H1 (cell line): ENCODE data around the gene PRKCA. TPM values are rescaled to one million over a fixed set of nuclear protein-coding genes. Genes with fewer than 3 reads are reported as not detected.

Source experiments
- CTCF ChIA-PET: fragments of 300-600 bp; sonication (Branson Sonifier 250); formaldehyde crosslinking; loops from one replicate; lab custom pipeline; 2021; ENCODE audit not compliant: partially characterized antibody; lab: Charles Lee
- POLR2A ChIA-PET: fragments of 300-600 bp; sonication (Branson Sonifier 250); formaldehyde crosslinking; loops from one replicate; lab custom pipeline; 2021; ENCODE audit warnings: inconsistent platforms; ENCODE audit not compliant: partially characterized antibody; lab: Charles Lee
- DNase-seq, 2 experiments: peaks; one replicate each; pipeline versions ENCODE4 v3.0.0 to v3.0.0-alpha.2; 2010 to 2022; ENCODE audit warnings: low spot score in 2 of 2, low read depth in 1 of 2, mixed read lengths in 1 of 2
- FAIRE-seq: peaks from 2 replicates; lab custom pipeline; 2011; peaks lifted over from hg19 to GRCh38; lab: Jason Lieb, UNC
- H2AFZ ChIP-seq: 2 replicates; pipeline ENCODE4 v1.8.1; 2012; ENCODE audit warnings: low read length, inconsistent platforms
- H2AK5ac ChIP-seq: 2 replicates; pipeline ENCODE4 v1.6.1; 2013; ENCODE audit warnings: low read depth, low read length
- H2BK120ac ChIP-seq: replicated peaks from 2 replicates; pipeline ENCODE3; 2013; ENCODE audit warnings: low read depth, low read length, inconsistent platforms
- H2BK12ac ChIP-seq: 2 replicates; pipeline ENCODE4 v1.6.1; 2013; ENCODE audit warnings: low read depth, low read length
- H2BK15ac ChIP-seq: 2 replicates; pipeline ENCODE4 v1.6.1; 2013; ENCODE audit warnings: low read length
- H2BK20ac ChIP-seq: 2 replicates; pipeline ENCODE4 v1.6.1; 2013; ENCODE audit warnings: low read length
- H2BK5ac ChIP-seq: 2 replicates; pipeline ENCODE4 v1.6.1; 2013; ENCODE audit warnings: low read depth, low read length
- H3K14ac ChIP-seq: 2 replicates; pipeline ENCODE4 v1.6.1; 2013; ENCODE audit warnings: inconsistent platforms; ENCODE audit not compliant: insufficient read length
- H3K18ac ChIP-seq: 2 replicates; pipeline ENCODE4 v1.6.1; 2013; ENCODE audit warnings: low read length; ENCODE audit errors: extremely low read depth
- H3K23ac ChIP-seq: 2 replicates; pipeline ENCODE4 v1.6.1; 2013; ENCODE audit warnings: inconsistent platforms; ENCODE audit not compliant: insufficient read length
- H3K23me2 ChIP-seq: 2 replicates; pipeline ENCODE4 v1.6.1; 2013; ENCODE audit warnings: low read depth, low read length
- H3K27ac ChIP-seq: 2 replicates; pipeline ENCODE4 v1.6.1; 2011; ENCODE audit warnings: low read depth, low read length, inconsistent platforms
- H3K27me3 ChIP-seq, 4 experiments: replicated peaks in 1 of 4; 1 replicate in 1 of 4; 2 replicates in 3 of 4; pipeline versions ENCODE4 v1.6.1 to v1.8.1; 2011 to 2013; ENCODE audit warnings: low read length in 3 of 4, mild to moderate bottlenecking in 3 of 4, inconsistent platforms in 2 of 4, mixed read lengths in 2 of 4, moderate library complexity in 1 of 4; ENCODE audit not compliant: control insufficient read depth in 3 of 4, insufficient read depth in 3 of 4; ENCODE audit errors: extremely low read depth in 1 of 4
- H3K36me3 ChIP-seq, 4 experiments: 2 replicates each; pipeline versions ENCODE4 v1.6.1 to v1.8.1; 2011 to 2013; ENCODE audit warnings: mild to moderate bottlenecking in 4 of 4, low read length in 3 of 4, moderate library complexity in 2 of 4, control low read depth in 1 of 4, inconsistent platforms in 1 of 4; ENCODE audit not compliant: insufficient read depth in 4 of 4, control insufficient read depth in 2 of 4
- H3K4ac ChIP-seq: replicated peaks from 2 replicates; pipeline ENCODE3; 2013; ENCODE audit warnings: low read length, low read depth, mixed read lengths, inconsistent platforms; ENCODE audit not compliant: insufficient read length
- H3K4me1 ChIP-seq, 4 experiments: replicated peaks in 1 of 4; 1 replicate in 1 of 4; 2 replicates in 3 of 4; pipeline versions ENCODE4 v1.6.1 to v1.8.1; 2011 to 2013; ENCODE audit warnings: low read length in 3 of 4, inconsistent platforms in 2 of 4, mixed read lengths in 1 of 4; ENCODE audit not compliant: insufficient read depth in 4 of 4, control insufficient read depth in 3 of 4
- H3K4me2 ChIP-seq, 2 experiments: 2 replicates each; pipeline versions ENCODE4 v1.6.1 to v1.8.1; 2011 to 2013; ENCODE audit warnings: low read depth in 2 of 2, low read length in 2 of 2, control low read depth in 1 of 2, inconsistent platforms in 1 of 2, mild to moderate bottlenecking in 1 of 2; ENCODE audit not compliant: insufficient read depth in 1 of 2
- H3K4me3 ChIP-seq, 4 experiments: fragments of 200-600, 300-600 bp in 1 of 4; sonication (generic), shearing (Covaris generic), sonication (Bioruptor Twin) in 1 of 4; 2 replicates each; pipeline versions ENCODE4 v1.5.1 to v1.8.1; 2011 to 2016; ENCODE audit warnings: low read length in 4 of 4, low read depth in 3 of 4, control low read depth in 2 of 4, inconsistent platforms in 2 of 4, mild to moderate bottlenecking in 2 of 4, mixed read lengths in 1 of 4, moderate library complexity in 1 of 4; ENCODE audit not compliant: insufficient read depth in 2 of 4; ENCODE audit errors: extremely low read depth in 1 of 4
- H3K56ac ChIP-seq: replicated peaks from 2 replicates; pipeline ENCODE3; 2013; ENCODE audit warnings: low read depth, mild to moderate bottlenecking, mixed read lengths, low read length, inconsistent platforms; ENCODE audit not compliant: insufficient read length
- H3K79me1 ChIP-seq: 2 replicates; pipeline ENCODE4 v1.6.1; 2013; ENCODE audit warnings: low read depth, low read length, control low read depth
- H3K79me2 ChIP-seq, 2 experiments: 2 replicates each; pipeline versions ENCODE4 v1.6.1 to v1.8.1; 2012 to 2013; ENCODE audit warnings: low read length in 2 of 2, mild to moderate bottlenecking in 2 of 2, inconsistent platforms in 1 of 2; ENCODE audit not compliant: insufficient read depth in 2 of 2, control insufficient read depth in 1 of 2
- H3K9ac ChIP-seq, 4 experiments: replicated peaks in 1 of 4; 1 replicate in 1 of 4; 2 replicates in 3 of 4; pipeline versions ENCODE4 v1.6.1 to v1.8.1; 2011 to 2013; ENCODE audit warnings: low read depth in 3 of 4, low read length in 3 of 4, control low read depth in 2 of 4, mild to moderate bottlenecking in 2 of 4, moderate library complexity in 2 of 4, inconsistent platforms in 1 of 4; ENCODE audit errors: extremely low read depth in 1 of 4
- H3K9me3 ChIP-seq, 2 experiments: 2 replicates each; pipeline versions ENCODE4 v1.6.1 to v1.8.1; 2012 to 2013; ENCODE audit warnings: mild to moderate bottlenecking in 2 of 2, moderate library complexity in 2 of 2, control low read depth in 1 of 2, inconsistent platforms in 1 of 2, low read depth in 1 of 2, low read length in 1 of 2, mixed read lengths in 1 of 2; ENCODE audit not compliant: insufficient read depth in 2 of 2
- H4K20me1 ChIP-seq, 2 experiments: replicated peaks in 1 of 2; 2 replicates each; pipeline versions ENCODE3 to v1.8.1; 2011 to 2013; ENCODE audit warnings: inconsistent platforms in 2 of 2, low read length in 2 of 2, mild to moderate bottlenecking in 1 of 2; ENCODE audit not compliant: insufficient read depth in 2 of 2, control insufficient read depth in 1 of 2
- H4K5ac ChIP-seq: 2 replicates; pipeline ENCODE4 v1.6.1; 2013; ENCODE audit warnings: low read length, low read depth, mixed read lengths, inconsistent platforms; ENCODE audit not compliant: insufficient read length
- H4K8ac ChIP-seq: 2 replicates; pipeline ENCODE4 v1.8.0; 2013; ENCODE audit warnings: mild to moderate bottlenecking, moderate library complexity, low read length, inconsistent platforms; ENCODE audit not compliant: insufficient read depth; ENCODE audit errors: extremely low read depth
- H4K91ac ChIP-seq: replicated peaks from 2 replicates; pipeline ENCODE3; 2013; ENCODE audit warnings: low read length, mixed read lengths, inconsistent platforms; ENCODE audit not compliant: insufficient read length
- CEBPB ChIP-seq: IDR thresholded peaks from 2 replicates; pipeline ENCODE4 v1.6.1; 2012; ENCODE audit warnings: low read depth, low read length
- EZH2 ChIP-seq: fragments of 200-600 bp; sonication (generic); IDR thresholded peaks from 2 replicates; pipeline ENCODE4 v1.7.1; 2012; ENCODE audit warnings: low read depth, mild to moderate bottlenecking, moderate library complexity, low read length, inconsistent platforms; ENCODE audit not compliant: severe bottlenecking
- KDM4A ChIP-seq: IDR thresholded peaks from one replicate; pipeline ENCODE4 v1.7.1; 2012; ENCODE audit warnings: low read depth, mild to moderate bottlenecking, moderate library complexity, low read length, inconsistent platforms; ENCODE audit not compliant: severe bottlenecking
- KDM5A ChIP-seq: fragments of 200-600 bp; IDR thresholded peaks from 2 replicates; pipeline ENCODE4 v1.7.1; 2012; ENCODE audit warnings: mild to moderate bottlenecking, low read length, inconsistent platforms, mixed read lengths
- MAFK ChIP-seq: IDR thresholded peaks from 2 replicates; pipeline ENCODE4 v1.6.1; 2012; ENCODE audit warnings: low read depth, mild to moderate bottlenecking, improper control_type of control experiment, low read length
- NANOG ChIP-seq: IDR thresholded peaks from 2 replicates; pipeline ENCODE4 v1.6.1; 2011; ENCODE audit warnings: low read length, low read depth, mild to moderate bottlenecking, inconsistent platforms; ENCODE audit not compliant: insufficient read depth, poor library complexity, severe bottlenecking
- NRF1 ChIP-seq: IDR thresholded peaks from 2 replicates; pipeline ENCODE4 v1.6.1; 2011; ENCODE audit warnings: mild to moderate bottlenecking, low read depth, low read length, improper control_type of control experiment
- POU5F1 ChIP-seq: IDR thresholded peaks from 2 replicates; pipeline ENCODE4 v1.6.1; 2011; ENCODE audit warnings: low read depth, mild to moderate bottlenecking, low read length, moderate library complexity
- RBBP5 ChIP-seq: IDR thresholded peaks from 2 replicates; pipeline ENCODE4 v1.7.1; 2012; ENCODE audit warnings: low read depth, mild to moderate bottlenecking, inconsistent platforms, low read length, moderate library complexity, borderline replicate concordance
- TBP ChIP-seq: IDR thresholded peaks from 2 replicates; pipeline ENCODE4 v1.6.1; 2011; ENCODE audit warnings: low read depth, low read length, improper control_type of control experiment
- ZNF274 ChIP-seq: IDR thresholded peaks from 2 replicates; pipeline ENCODE4 v1.7.0; 2012; ENCODE audit warnings: low read length, borderline replicate concordance; ENCODE audit errors: extremely low read depth
- WGBS, 2 experiments: shearing (Covaris generic) in 1 of 2; methylation state at CpG; one replicate each; pipeline versions ENCODE4 v1.1.6 to v1.1.7; 2013 to 2015; ENCODE audit warnings: low lambda C conversion rate in 2 of 2, mixed read lengths in 2 of 2, inconsistent platforms in 1 of 2, low coverage in 1 of 2, missing lambda C conversion rate in 1 of 2; ENCODE audit not compliant: insufficient replicate concordance in 2 of 2, insufficient coverage in 1 of 2, insufficient read length in 1 of 2; ENCODE audit errors: extremely low coverage in 1 of 2, missing lambda C conversion rate in 1 of 2; 5-methylcytosine and 5-hydroxymethylcytosine counted together
- polyA plus RNA-seq, 7 experiments: library from polyadenylated mRNA; depleted of rRNA in 3 of 7; stranded (reverse) in 5 of 7; unstranded in 2 of 7; fragments of >200 nt in 5 of 7; fragments of 200-250 nt in 2 of 7; gene quantifications; 1 replicate in 5 of 7; 2 replicates in 1 of 7; 4 replicates in 1 of 7; pipeline versions ENCODE4 v1.2.1 to v1.2.3, GENCODE V29; 2011 to 2013; ENCODE audit warnings: missing spikeins in 2 of 7, mixed read lengths in 2 of 7
- total RNA-seq: library from RNA; stranded (reverse); fragmentation: NEBNext Ultra II Directional; extraction: Animal tissue kit (Norgen Biotek cat#: 25700); gene quantifications from 2 replicates; pipeline ENCODE4 v1.2.1, GENCODE V29; 2021
- TF ChIP-seq, protein P1 (sequence below): IDR thresholded peaks from 2 replicates; pipeline ENCODE4 v1.6.1; 2012; ENCODE audit warnings: low read length, inconsistent platforms

PRKCA gene
- total and polyA plus RNA-seq, 2 of the 8 experiments (the other 6 are each of a cell fraction or from before 2014, with no cell fraction given) = 5.8 to 17.8 TPM

DNA sequence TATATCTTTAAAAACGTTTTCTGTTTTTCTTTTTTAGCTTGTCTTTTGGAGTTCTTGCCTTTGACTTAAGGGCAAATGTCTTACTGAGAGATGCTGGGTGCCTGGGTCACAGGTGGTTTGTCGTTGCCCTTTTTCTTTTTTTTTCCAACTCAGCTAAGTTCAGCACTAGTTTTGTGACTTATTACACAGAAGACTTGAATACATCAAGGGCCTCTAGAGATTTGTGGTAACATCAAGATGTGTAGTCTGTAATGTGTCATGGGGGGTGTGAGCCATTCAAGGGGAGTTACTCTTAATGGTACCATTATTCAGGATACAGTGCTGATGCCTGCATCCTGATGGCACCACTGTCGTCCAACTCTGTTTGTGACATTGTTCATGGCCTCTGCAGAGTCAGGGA lies 95.1 kb downstream of the PRKCA start:
- H3K4ac ChIP-seq = no peak overlapping the region
- FAIRE-seq (no peak), DNase-seq (no peak)
- no peak overlapping the region for H4K91ac ChIP-seq
- H3K23ac ChIP-seq = no peak overlapping the region
- no peak overlapping the region for H3K4me2 ChIP-seq
- H3K79me2 ChIP-seq = peaks cover 0 to 4% of the 10 kb centered on the region in 2 experiments; a peak in 2 of 4 replicates
- H2BK12ac ChIP-seq = no peak overlapping the region
- no peak overlapping the region for H2BK5ac ChIP-seq
- no peaks in the 10 kb centered on the region for H3K27me3 ChIP-seq
- no peaks in the 10 kb centered on the region; the same call in 1 of the 2 replicates for H3K79me1 ChIP-seq
- no peak overlapping the region for H2BK15ac ChIP-seq
- no peak overlapping the region for H3K4me3 ChIP-seq
- no peak overlapping the region for H2AK5ac ChIP-seq
- H3K9me3 ChIP-seq = no peaks in the 10 kb centered on the region
- WGBS, 2 experiments = 83% methylated on average over 3 of the region's 3 CpGs; no CpG with 5 or more reads in 1 of the 2 experiments
- no peak overlapping the region for H4K8ac ChIP-seq
- no peak overlapping the region for H3K14ac ChIP-seq
- no peak overlapping the region for H3K56ac ChIP-seq
- H3K23me2 ChIP-seq = no peaks in the 10 kb centered on the region
- CTCF ChIA-PET = interaction anchor here (0.7 to 1.3 kb wide), 4 partner anchors 29 to 183 kb away, joined by 3 to 5 read pairs (median 3); no protein-coding TSS in a partner anchor
- no peak overlapping the region for H2BK20ac ChIP-seq
- H3K4me1 ChIP-seq = no peaks in the 10 kb centered on the region; a peak in 1 of 7 replicates
- H4K5ac ChIP-seq = no peak overlapping the region
- H3K18ac ChIP-seq = no peak overlapping the region
- H3K36me3 ChIP-seq = no peaks in the 10 kb centered on the region
- H2AFZ ChIP-seq = no peak overlapping the region
- no peak overlapping the region for H2BK120ac ChIP-seq
- no peak overlapping the region for H3K27ac ChIP-seq
- POLR2A ChIA-PET = no interaction called here
- no peaks in the 10 kb centered on the region for H4K20me1 ChIP-seq
- H3K9ac ChIP-seq = no peak overlapping the region
- TF ChIP-seq MAFK = no peak
- no peak for TF ChIP-seq CEBPB
- no peak for TF ChIP-seq NRF1
- TF ChIP-seq POU5F1 = no peak
- TF ChIP-seq NANOG = no peak
- no peak for TF ChIP-seq KDM5A
- TF ChIP-seq, protein P1, sequence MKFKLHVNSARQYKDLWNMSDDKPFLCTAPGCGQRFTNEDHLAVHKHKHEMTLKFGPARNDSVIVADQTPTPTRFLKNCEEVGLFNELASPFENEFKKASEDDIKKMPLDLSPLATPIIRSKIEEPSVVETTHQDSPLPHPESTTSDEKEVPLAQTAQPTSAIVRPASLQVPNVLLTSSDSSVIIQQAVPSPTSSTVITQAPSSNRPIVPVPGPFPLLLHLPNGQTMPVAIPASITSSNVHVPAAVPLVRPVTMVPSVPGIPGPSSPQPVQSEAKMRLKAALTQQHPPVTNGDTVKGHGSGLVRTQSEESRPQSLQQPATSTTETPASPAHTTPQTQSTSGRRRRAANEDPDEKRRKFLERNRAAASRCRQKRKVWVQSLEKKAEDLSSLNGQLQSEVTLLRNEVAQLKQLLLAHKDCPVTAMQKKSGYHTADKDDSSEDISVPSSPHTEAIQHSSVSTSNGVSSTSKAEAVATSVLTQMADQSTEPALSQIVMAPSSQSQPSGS = no peak
- no peak for TF ChIP-seq EZH2
- no peak for TF ChIP-seq RBBP5
- TF ChIP-seq ZNF274 = no peak
- TF ChIP-seq TBP = no peak
- TF ChIP-seq KDM4A = no peak
